PC-3 (cell line): ENCODE data around the gene KAT5. TPM values are rescaled to one million over a fixed set of nuclear protein-coding genes. Genes with fewer than 3 reads are reported as not detected.

Experiments
- ATAC-seq: fragments of 200-7000 bp; cut with Tn5 transposase; 2 replicates; pipeline ENCODE4 v1.9.1; 2020; ENCODE audit warnings: mild to moderate bottlenecking, moderate library complexity
- BruUV-seq: library from RNA; stranded (reverse); fragments of 400-500 nt; replicated peaks from 2 replicates; lab custom pipeline; 2021; lab: Mats Ljungman, UMichigan
- CTCF ChIA-PET: fragments of 300-600 bp; sonication (Branson Sonifier 250); formaldehyde crosslinking; loops from one replicate; lab custom pipeline; 2022; ENCODE audit warnings: antibody characterized with exemption; lab: Charles Lee
- POLR2A ChIA-PET: fragments of 300-600 bp; sonication (Branson Sonifier 250); formaldehyde crosslinking; loops from one replicate; lab custom pipeline; 2022; ENCODE audit warnings: antibody characterized with exemption; ENCODE audit not compliant: unreplicated experiment; lab: Charles Lee
- DNase-seq: peaks from one replicate; pipeline ENCODE4 v3.0.0-alpha.2; 2015
- H2AFZ ChIP-seq: fragments of 300-600 bp; sonication (generic); 2 replicates; pipeline ENCODE4 v1.6.0; 2016; ENCODE audit warnings: antibody characterized with exemption, low read length
- H3F3A ChIP-seq: fragments of 300-600 bp; sonication (generic); one replicate; pipeline ENCODE4 v1.6.0; 2017; ENCODE audit warnings: antibody characterized with exemption, low read length, control low read depth, mild to moderate bottlenecking; ENCODE audit not compliant: unreplicated experiment
- H3K27ac ChIP-seq: fragments of 300-600 bp; sonication (generic); 2 replicates; pipeline ENCODE4 v1.5.1; 2016; ENCODE audit warnings: mild to moderate bottlenecking, low read length
- H3K27me3 ChIP-seq: fragments of 300-600 bp; sonication (generic); 2 replicates; pipeline ENCODE4 v1.6.1; 2016; ENCODE audit warnings: low read length, mixed read lengths
- H3K36me3 ChIP-seq: fragments of 300-600 bp; sonication (generic); 2 replicates; pipeline ENCODE4 v1.6.1; 2016; ENCODE audit warnings: low read depth, mixed run types, low read length, mixed read lengths
- H3K4me1 ChIP-seq: fragments of 300-600 bp; sonication (generic); 2 replicates; pipeline ENCODE4 v1.5.1; 2016; ENCODE audit warnings: low read length; ENCODE audit not compliant: insufficient read depth
- H3K4me2 ChIP-seq: fragments of 300-600 bp; sonication (generic); 2 replicates; pipeline ENCODE4 v1.6.0; 2016; ENCODE audit warnings: low read length
- H3K4me3 ChIP-seq: fragments of 300-600 bp; sonication (generic); 2 replicates; pipeline ENCODE4 v1.5.1; 2016; ENCODE audit warnings: mild to moderate bottlenecking, low read length, mixed read lengths
- H3K79me2 ChIP-seq: fragments of 300-600 bp; sonication (generic); 2 replicates; pipeline ENCODE4 v1.6.1; 2017; ENCODE audit warnings: low read length, mixed read lengths
- H3K9ac ChIP-seq: fragments of 300-600 bp; sonication (generic); 2 replicates; pipeline ENCODE4 v1.6.0; 2016; ENCODE audit warnings: mild to moderate bottlenecking, low read length
- H3K9me2 ChIP-seq: fragments of 300-600 bp; sonication (generic); replicated peaks from 2 replicates; pipeline ENCODE4 v1.6.1; 2016; ENCODE audit warnings: mixed run types, low read length, mixed read lengths
- H3K9me3 ChIP-seq: fragments of 300-600 bp; sonication (generic); 2 replicates; pipeline ENCODE4 v1.6.1; 2016; ENCODE audit warnings: low read length, mixed read lengths
- H4K20me1 ChIP-seq: fragments of 300-600 bp; sonication (generic); 2 replicates; pipeline ENCODE4 v1.6.1; 2016; ENCODE audit warnings: low read length, mixed read lengths
- CTCF ChIP-seq: fragments of 300-600 bp; sonication (generic); conservative IDR thresholded peaks from 2 replicates; pipeline ENCODE4 v1.5.1; 2017; ENCODE audit warnings: antibody characterized with exemption, low read depth, mild to moderate bottlenecking, low read length
- EZH2 ChIP-seq: fragments of 300-600 bp; sonication (generic); IDR thresholded peaks from one replicate; pipeline ENCODE4 v1.6.1; 2017; ENCODE audit warnings: antibody characterized with exemption, mild to moderate bottlenecking, low read length; ENCODE audit not compliant: unreplicated experiment
- EZH2phosphoT487 ChIP-seq: fragments of 300-600 bp; sonication (generic); IDR thresholded peaks from 2 replicates; pipeline ENCODE4 v1.6.1; 2018; ENCODE audit warnings: mild to moderate bottlenecking, antibody characterized with exemption, low read length, borderline replicate concordance
- intact Hi-C: fragments of 100-400 bp; cut with micrococcal nuclease; formaldehyde crosslinking; loops from 2 replicates; pipeline ENCODE4 v1.9.0; 2023
- total RNA-seq: library from RNA; depleted of rRNA; stranded (reverse); fragments of >200 nt; gene quantifications from 2 replicates; pipeline ENCODE4 v1.2.3, GENCODE V29; 2014

Gene KAT5
- total RNA-seq, 1 experiment from 2014 or later = 74.9 TPM

- no peak for DNase-seq
- Histone ChIP-seq H2AFZ (no peak overlapping the region), H3K36me3 (peaks cover 45% of the 10 kb centered on the region), H3K9me3 (no peaks in the 10 kb centered on the region), H3F3A (no peaks in the 10 kb centered on the region), H3K4me3 (peak overlapping the region; percentile 70; the same call in 1 of the 2 replicates), H3K4me1 (peaks cover 16% of the 10 kb centered on the region), H3K79me2 (peaks cover 29% of the 10 kb centered on the region), H3K27ac (no peak overlapping the region), H4K20me1 (peaks cover 2% of the 10 kb centered on the region; the same call in 1 of the 2 replicates), H3K9ac (no peak overlapping the region), H3K9me2 (no peaks in the 10 kb centered on the region), H3K27me3 (no peaks in the 10 kb centered on the region), H3K4me2 (peak overlapping the region; percentile 84)
- CTCF ChIA-PET = no interaction called here
- POLR2A ChIA-PET = no interaction called here
- TF ChIP-seq EZH2phosphoT487 = no peak
- TF ChIP-seq EZH2 = no peak
- no peak for TF ChIP-seq CTCF
- intact Hi-C loops = loop anchor here (2.0 to 10.0 kb wide), 2 partner anchors 55 to 271 kb away; no protein-coding TSS in a partner anchor
- no TSS peak for BruUV-seq
- ATAC-seq = no peak
These were observed 1.3 kb downstream of the KAT5 start for GRCh38 chr11:65713212-65713969.

- ATAC-seq (no peak), DNase-seq (no peak)
- Histone ChIP-seq H3K9ac (no peak overlapping the region), H3K4me3 (no peak overlapping the region), H3K4me1 (peaks cover 26% of the 10 kb centered on the region), H3F3A (no peaks in the 10 kb centered on the region), H3K4me2 (no peak overlapping the region), H3K9me3 (no peaks in the 10 kb centered on the region), H3K79me2 (peaks cover 40% of the 10 kb centered on the region), H3K27ac (no peak overlapping the region), H3K36me3 (peaks cover 56% of the 10 kb centered on the region), H3K9me2 (no peaks in the 10 kb centered on the region), H4K20me1 (peaks cover 12% of the 10 kb centered on the region; the same call in 1 of the 2 replicates), H2AFZ (no peak overlapping the region), H3K27me3 (no peaks in the 10 kb centered on the region)
- no TSS peak for BruUV-seq
- intact Hi-C loops = loop anchor here (10.0 kb wide), 1 partner anchor 270 kb away; no protein-coding TSS in a partner anchor
- CTCF ChIA-PET = interaction anchor here (0.6 kb wide), 2 partner anchors 246 to 439 kb away, joined by 3 to 5 read pairs; no protein-coding TSS in a partner anchor
- no peak for TF ChIP-seq EZH2phosphoT487
- no peak for TF ChIP-seq CTCF
- no peak for TF ChIP-seq EZH2
- POLR2A ChIA-PET = no interaction called here
These were observed 2.4 kb downstream of the KAT5 start for GRCh38 chr11:65714433-65714832.

DNA sequence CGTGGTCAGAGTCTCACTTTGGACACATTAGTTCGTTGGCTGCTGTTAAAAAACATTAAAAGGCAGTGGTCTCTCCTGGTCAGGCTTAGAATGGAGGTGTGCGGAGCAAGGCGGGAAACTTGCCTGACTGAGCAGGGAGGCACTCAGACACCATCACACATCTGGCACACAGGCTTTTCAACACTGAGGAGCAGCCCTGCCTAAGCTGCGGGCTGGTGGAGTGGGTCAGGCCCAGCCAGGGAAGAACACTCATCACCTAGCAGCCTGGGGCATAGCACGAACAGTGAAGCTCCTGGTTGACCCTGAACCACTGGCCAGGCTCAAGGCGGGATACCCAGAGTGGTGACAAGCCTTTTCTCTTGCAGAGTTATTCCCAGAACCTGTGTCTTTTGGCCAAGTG, 4.2 kb downstream of the KAT5 start:
- H3K9me3 ChIP-seq = no peaks in the 10 kb centered on the region
- intact Hi-C loops = loop anchor here (10.0 kb wide), 1 partner anchor 268 kb away; no protein-coding TSS in a partner anchor
- H4K20me1 ChIP-seq = peaks cover 14% of the 10 kb centered on the region; the same call in 1 of the 2 replicates
- no TSS peak for BruUV-seq
- no peaks in the 10 kb centered on the region for H3K27me3 ChIP-seq
- H3K79me2 ChIP-seq = peaks cover 50% of the 10 kb centered on the region
- DNase-seq (no peak), ATAC-seq (no peak)
- H3K9me2 ChIP-seq = no peaks in the 10 kb centered on the region
- TF ChIP-seq EZH2 (no peak), EZH2phosphoT487 (no peak), CTCF (no peak)
- no peak overlapping the region for H3K4me2 ChIP-seq
- H3K4me1 ChIP-seq = peaks cover 22% of the 10 kb centered on the region
- no peak overlapping the region for H3K4me3 ChIP-seq
- H2AFZ ChIP-seq = no peak overlapping the region
- H3F3A ChIP-seq = no peaks in the 10 kb centered on the region
- H3K9ac ChIP-seq = no peak overlapping the region
- H3K27ac ChIP-seq = no peak overlapping the region
- POLR2A ChIA-PET = no interaction called here
- peaks cover 56% of the 10 kb centered on the region for H3K36me3 ChIP-seq
- CTCF ChIA-PET = no interaction called here
